NB4 (cell line): ENCODE data around the gene FBXO11.

Source experiments
- CTCF ChIP-seq: IDR thresholded peaks from one replicate; pipeline ENCODE4 v1.5.1; 2012; ENCODE audit warnings: low read depth, low read length
- MAX ChIP-seq: IDR thresholded peaks from 2 replicates; pipeline ENCODE4 v1.6.1; 2011; ENCODE audit warnings: low read depth, low read length
- MYC ChIP-seq: IDR thresholded peaks from 2 replicates; pipeline ENCODE4 v1.6.1; 2011; ENCODE audit warnings: low read depth, low read length
- POLR2A ChIP-seq: IDR thresholded peaks from 2 replicates; pipeline ENCODE4 v1.6.1; 2011; ENCODE audit warnings: mild to moderate bottlenecking; ENCODE audit not compliant: insufficient read length; ENCODE audit errors: extremely low read depth

GRCh38 chr2:47918043-47918442 lies 11.7 kb upstream of the FBXO11 start:
- TF ChIP-seq CTCF (no peak), POLR2A (no peak), MYC (no peak), MAX (no peak)
